ENCODE results near the gene PYGO1. TPM values are rescaled to one million over a fixed set of nuclear protein-coding genes. Genes with fewer than 3 reads are reported as not detected.

The PYGO1 gene
- total RNA-seq, 3 donors from 2014 or later (not counting 1 experiment from before 2014, with no cell fraction given): 0.16 TPM; not detected in 2

DNA sequence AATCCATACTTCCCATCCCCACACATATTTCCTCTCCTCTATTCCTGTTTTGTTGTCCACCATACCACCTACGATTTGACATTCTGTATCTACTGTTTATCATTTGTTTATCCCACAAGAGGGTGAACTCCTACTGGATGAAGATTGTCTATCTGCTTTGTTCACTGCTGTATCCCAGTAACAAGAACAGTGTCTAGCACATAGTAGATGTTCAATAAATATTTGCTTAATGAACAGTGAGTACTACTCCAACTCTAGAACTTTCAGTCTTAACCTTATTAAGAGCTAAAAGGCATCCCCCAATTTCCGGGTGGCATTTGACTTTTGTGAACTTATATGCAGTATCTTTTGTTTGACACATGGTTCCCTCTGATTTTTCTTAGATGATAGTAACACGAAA is 1.3 kb downstream of the PYGO1 start:
- Histone ChIP-seq H3K27ac (ENCODE audit: low read length) (no peak overlapping the region), H3K36me3 (ENCODE audit: control insufficient read depth, insufficient read depth, low read length) (no peaks in the 10 kb centered on the region), H3K9me3 (ENCODE audit: control insufficient read depth, insufficient read depth, low read length) (no peaks in the 10 kb centered on the region), H3K4me3 (ENCODE audit: low read length) (no peak overlapping the region), H3K4me1 (ENCODE audit: control insufficient read depth, insufficient read depth, low read length) (peaks cover 10% of the 10 kb centered on the region), H3K27me3 (ENCODE audit: control insufficient read depth, insufficient read depth, low read length) (peaks cover 36% of the 10 kb centered on the region)
- Mint-ChIP-seq H3K9me3 (no peaks in the 10 kb centered on the region), H3K4me3 (no peak overlapping the region), H3K4me1 (peaks cover 0 to 5% of the 10 kb centered on the region in 2 donors), H3K27me3 (ENCODE audit: low read depth in 2 of 2) (peaks cover 30 to 49% of the 10 kb centered on the region in 2 donors), H3K36me3 (peaks cover 4% of the 10 kb centered on the region), H3K27ac (no peak overlapping the region)
- intact Hi-C loops (cut with micrococcal nuclease): no loop called here
- no peak for TF ChIP-seq CTCF (IDR thresholded peaks at IDR 0.05)
- no peak for ATAC-seq
- WGBS (ENCODE audit: insufficient coverage): 97% methylated on average over 3 of the region's 3 CpGs
- DNase-seq: no peak

GRCh38 chr15:55576943-55577342 is 11.2 kb downstream of the PYGO1 start:
- Histone ChIP-seq H3K9me3 (ENCODE audit: control insufficient read depth, insufficient read depth, low read length) (no peaks in the 10 kb centered on the region), H3K27ac (ENCODE audit: low read length) (no peak overlapping the region), H3K36me3 (ENCODE audit: control insufficient read depth, insufficient read depth, low read length) (no peaks in the 10 kb centered on the region), H3K27me3 (ENCODE audit: control insufficient read depth, insufficient read depth, low read length) (peaks cover 15% of the 10 kb centered on the region), H3K4me3 (ENCODE audit: low read length) (no peak overlapping the region), H3K4me1 (ENCODE audit: control insufficient read depth, insufficient read depth, low read length) (no peaks in the 10 kb centered on the region)
- H3K27ac Mint-ChIP-seq: no peak overlapping the region
- DNase-seq: no peak
- ATAC-seq: no peak
- H3K4me1 Mint-ChIP-seq: no peaks in the 10 kb centered on the region
- 92% methylated on average over 6 of the region's 6 CpGs for WGBS (ENCODE audit: insufficient coverage)
- H3K36me3 Mint-ChIP-seq: no peaks in the 10 kb centered on the region
- H3K4me3 Mint-ChIP-seq: no peak overlapping the region
- intact Hi-C loops (cut with micrococcal nuclease): no loop called here
- peaks cover 18 to 49% of the 10 kb centered on the region in 2 donors for H3K27me3 Mint-ChIP-seq (ENCODE audit: low read depth in 2 of 2)
- H3K9me3 Mint-ChIP-seq: peaks cover 0 to 2% of the 10 kb centered on the region in 2 donors
- no peak for TF ChIP-seq CTCF (IDR thresholded peaks at IDR 0.05)

- Mint-ChIP-seq H3K4me3 (no peak overlapping the region), H3K27me3 (ENCODE audit: low read depth in 2 of 2) (peaks cover 16 to 49% of the 10 kb centered on the region in 2 donors), H3K27ac (no peak overlapping the region), H3K36me3 (no peaks in the 10 kb centered on the region), H3K9me3 (peaks cover 2% of the 10 kb centered on the region in 2 donors), H3K4me1 (no peaks in the 10 kb centered on the region)
- H3K27me3 ChIP-seq (ENCODE audit: control insufficient read depth, insufficient read depth, low read length): peaks cover 3% of the 10 kb centered on the region
- no peaks in the 10 kb centered on the region for H3K9me3 ChIP-seq (ENCODE audit: control insufficient read depth, insufficient read depth, low read length)
- no peak overlapping the region for H3K4me3 ChIP-seq (ENCODE audit: low read length)
- no CpG with 5 or more reads among the region's 2 CpGs for WGBS (ENCODE audit: insufficient coverage)
- intact Hi-C loops (cut with micrococcal nuclease): no loop called here
- H3K27ac ChIP-seq (ENCODE audit: low read length): no peak overlapping the region
- H3K36me3 ChIP-seq (ENCODE audit: control insufficient read depth, insufficient read depth, low read length): no peaks in the 10 kb centered on the region
- DNase-seq (no peak), ATAC-seq (no peak)
- no peak for TF ChIP-seq CTCF (IDR thresholded peaks at IDR 0.05)
- no peaks in the 10 kb centered on the region for H3K4me1 ChIP-seq (ENCODE audit: control insufficient read depth, insufficient read depth, low read length)
Observed at GRCh38 chr15:55574096-55574495, 14.0 kb downstream of the PYGO1 start.

GRCh38 chr15:55573224-55573623 is 14.9 kb downstream of the PYGO1 start:
- no peaks in the 10 kb centered on the region for H3K36me3 Mint-ChIP-seq
- Histone ChIP-seq H3K36me3 (ENCODE audit: control insufficient read depth, insufficient read depth, low read length) (no peaks in the 10 kb centered on the region), H3K4me1 (ENCODE audit: control insufficient read depth, insufficient read depth, low read length) (no peaks in the 10 kb centered on the region), H3K9me3 (ENCODE audit: control insufficient read depth, insufficient read depth, low read length) (no peaks in the 10 kb centered on the region), H3K4me3 (ENCODE audit: low read length) (no peak overlapping the region), H3K27me3 (ENCODE audit: control insufficient read depth, insufficient read depth, low read length) (no peaks in the 10 kb centered on the region), H3K27ac (ENCODE audit: low read length) (no peak overlapping the region)
- no peak for ATAC-seq
- peaks cover 2% of the 10 kb centered on the region in 2 donors for H3K9me3 Mint-ChIP-seq
- TF ChIP-seq CTCF (IDR thresholded peaks at IDR 0.05): no peak
- no peak for DNase-seq
- H3K4me1 Mint-ChIP-seq: no peaks in the 10 kb centered on the region
- no peak overlapping the region for H3K27ac Mint-ChIP-seq
- H3K4me3 Mint-ChIP-seq: no peak overlapping the region
- peaks cover 16 to 53% of the 10 kb centered on the region in 2 donors for H3K27me3 Mint-ChIP-seq (ENCODE audit: low read depth in 2 of 2)
- intact Hi-C loops (cut with micrococcal nuclease): no loop called here
